Fibroblast of pulmonary artery (primary cell): Measurements from ENCODE around the gene SPRR4.

Experiments used
- DNase-seq: peaks from one replicate; pipeline ENCODE4 v3.0.0-alpha.2; 2010; ENCODE audit warnings: low read depth
- H3K4me3 ChIP-seq: replicated peaks from 2 replicates; pipeline ENCODE4 v1.5.1; 2011; ENCODE audit warnings: low read depth, mild to moderate bottlenecking, control low read depth, low read length, moderate library complexity
- TF ChIP-seq, protein P1 (sequence below): IDR thresholded peaks from 2 replicates; pipeline ENCODE4 v1.5.1; 2011; ENCODE audit warnings: mild to moderate bottlenecking, control low read depth, low read length, inconsistent platforms; ENCODE audit errors: missing control alignments

Gene SPRR4

DNA sequence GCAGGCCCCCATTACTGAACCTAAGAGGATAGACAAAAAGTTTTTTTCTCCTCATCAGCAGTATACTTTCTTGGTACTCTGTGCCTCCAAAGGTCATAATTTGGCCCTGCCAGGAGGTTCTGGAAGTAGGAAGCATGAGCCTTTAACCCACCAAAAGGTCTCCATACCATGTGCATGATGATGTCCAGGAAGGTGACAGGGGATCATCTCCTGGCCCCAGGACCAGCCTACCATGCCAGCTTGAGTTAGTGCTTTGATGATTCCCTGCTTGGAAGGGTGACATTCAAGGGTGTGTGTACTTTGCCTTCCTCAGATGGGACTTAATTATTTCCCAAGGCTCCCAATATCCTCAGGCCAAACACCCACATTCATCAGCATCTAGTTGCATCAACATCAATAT, 7.2 kb downstream of the SPRR4 start:
- no peak overlapping the region for H3K4me3 ChIP-seq
- DNase-seq, result no peak
- TF ChIP-seq, protein P1, sequence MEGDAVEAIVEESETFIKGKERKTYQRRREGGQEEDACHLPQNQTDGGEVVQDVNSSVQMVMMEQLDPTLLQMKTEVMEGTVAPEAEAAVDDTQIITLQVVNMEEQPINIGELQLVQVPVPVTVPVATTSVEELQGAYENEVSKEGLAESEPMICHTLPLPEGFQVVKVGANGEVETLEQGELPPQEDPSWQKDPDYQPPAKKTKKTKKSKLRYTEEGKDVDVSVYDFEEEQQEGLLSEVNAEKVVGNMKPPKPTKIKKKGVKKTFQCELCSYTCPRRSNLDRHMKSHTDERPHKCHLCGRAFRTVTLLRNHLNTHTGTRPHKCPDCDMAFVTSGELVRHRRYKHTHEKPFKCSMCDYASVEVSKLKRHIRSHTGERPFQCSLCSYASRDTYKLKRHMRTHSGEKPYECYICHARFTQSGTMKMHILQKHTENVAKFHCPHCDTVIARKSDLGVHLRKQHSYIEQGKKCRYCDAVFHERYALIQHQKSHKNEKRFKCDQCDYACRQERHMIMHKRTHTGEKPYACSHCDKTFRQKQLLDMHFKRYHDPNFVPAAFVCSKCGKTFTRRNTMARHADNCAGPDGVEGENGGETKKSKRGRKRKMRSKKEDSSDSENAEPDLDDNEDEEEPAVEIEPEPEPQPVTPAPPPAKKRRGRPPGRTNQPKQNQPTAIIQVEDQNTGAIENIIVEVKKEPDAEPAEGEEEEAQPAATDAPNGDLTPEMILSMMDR, result no peak

DNA sequence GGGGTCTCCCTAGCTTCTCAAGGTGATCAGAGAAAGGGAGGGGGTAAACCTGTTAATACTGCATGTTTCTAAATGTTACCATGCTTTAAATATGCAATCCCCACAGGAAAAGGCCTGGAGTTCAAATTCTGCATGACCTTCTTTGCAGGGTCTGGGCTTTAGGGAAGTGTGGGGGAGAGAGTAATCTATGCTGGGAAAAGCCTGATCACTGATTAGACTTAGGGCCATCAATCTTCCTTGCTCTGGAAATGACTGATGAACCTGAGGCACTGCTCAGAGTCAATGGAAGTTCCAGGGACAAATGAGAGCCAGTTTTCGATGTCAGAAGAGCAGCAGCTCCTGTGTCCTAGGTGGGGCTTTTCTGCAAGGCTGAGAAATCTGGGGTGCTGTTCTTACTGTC, 10.2 kb downstream of the SPRR4 start:
- DNase-seq, result no peak
- H3K4me3 ChIP-seq, result no peak overlapping the region
- TF ChIP-seq, protein P1, result no peak

DNA sequence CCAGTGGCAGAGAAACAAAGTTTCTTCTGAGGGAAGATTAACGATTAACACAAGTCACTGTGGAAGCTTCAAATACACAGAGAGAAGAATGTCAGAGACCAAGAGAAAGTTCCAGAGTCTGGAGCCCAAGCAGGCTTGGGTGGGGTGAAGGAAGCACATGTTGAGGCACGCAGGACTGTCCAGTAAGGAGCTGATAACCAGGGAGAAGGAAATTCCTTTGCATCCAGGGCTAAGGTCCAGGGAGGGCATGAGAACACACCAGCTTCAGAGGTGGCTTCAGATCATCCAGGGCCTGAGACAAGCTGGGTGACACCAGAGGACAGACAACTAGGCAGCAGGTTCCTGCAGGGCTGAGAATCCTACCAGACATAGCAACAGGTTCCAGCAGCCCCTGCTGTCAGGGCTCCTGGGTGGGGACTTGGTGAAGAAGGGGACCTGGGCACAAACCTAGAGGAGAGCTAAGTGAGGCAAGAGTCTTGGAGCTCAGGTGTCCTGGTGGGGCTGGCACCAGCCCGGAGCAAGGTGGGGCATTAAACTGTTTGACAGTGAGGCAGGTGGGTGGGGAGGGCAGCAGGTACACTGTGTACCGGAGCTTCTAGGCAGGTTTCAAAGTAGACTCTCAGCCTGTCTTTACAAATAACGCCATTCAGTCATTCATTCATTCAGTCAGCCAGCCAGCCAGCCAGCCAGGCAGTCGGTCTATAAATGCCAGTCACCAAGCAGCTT, 10.9 kb downstream of the SPRR4 start:
- TF ChIP-seq, protein P1, result no peak
- no peak for DNase-seq
- H3K4me3 ChIP-seq, result no peak overlapping the region

DNA sequence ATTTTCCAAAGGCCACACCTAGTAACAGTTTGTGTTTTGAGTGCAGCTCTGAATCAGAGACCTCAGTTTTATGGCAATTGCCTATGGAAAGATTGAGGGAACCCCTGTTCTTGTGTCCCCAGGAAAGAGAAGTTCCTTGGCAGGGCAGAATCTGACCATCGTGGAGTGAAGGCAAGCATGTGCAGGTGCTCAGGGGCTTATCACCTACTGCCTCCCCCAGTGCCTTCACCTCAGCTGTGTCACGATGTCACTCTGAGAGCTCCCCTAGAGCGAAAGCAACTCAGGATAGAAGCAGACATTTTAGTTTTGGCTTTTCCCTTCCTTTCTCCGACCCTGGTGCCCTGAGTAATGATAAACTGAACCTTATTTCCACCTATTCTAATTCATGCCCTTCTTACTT, 11.6 kb downstream of the SPRR4 start:
- TF ChIP-seq, protein P1, result no peak
- no peak overlapping the region for H3K4me3 ChIP-seq
- no peak for DNase-seq

DNA sequence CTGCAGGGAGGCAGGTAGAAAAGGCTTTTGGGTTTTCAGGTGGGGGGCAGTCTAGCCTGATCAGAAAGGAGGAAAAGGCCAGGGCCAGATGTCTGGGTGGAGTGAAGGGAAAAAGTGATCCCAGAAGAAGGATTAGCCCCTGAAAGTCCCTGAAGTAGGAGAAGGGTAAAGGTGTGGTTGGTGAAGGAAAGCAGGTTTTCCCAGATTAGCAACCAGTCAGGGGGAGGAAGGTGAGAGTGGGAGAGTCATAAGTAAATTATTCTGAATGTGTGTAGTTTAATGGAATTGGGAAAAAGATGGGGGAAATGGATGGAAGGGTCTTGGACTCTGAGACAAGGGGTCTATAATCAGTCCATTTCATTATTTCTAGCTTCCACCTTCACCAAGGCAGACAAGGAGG, 12.8 kb downstream of the SPRR4 start:
- TF ChIP-seq, protein P1, result no peak
- no peak overlapping the region for H3K4me3 ChIP-seq
- DNase-seq, result no peak

DNA sequence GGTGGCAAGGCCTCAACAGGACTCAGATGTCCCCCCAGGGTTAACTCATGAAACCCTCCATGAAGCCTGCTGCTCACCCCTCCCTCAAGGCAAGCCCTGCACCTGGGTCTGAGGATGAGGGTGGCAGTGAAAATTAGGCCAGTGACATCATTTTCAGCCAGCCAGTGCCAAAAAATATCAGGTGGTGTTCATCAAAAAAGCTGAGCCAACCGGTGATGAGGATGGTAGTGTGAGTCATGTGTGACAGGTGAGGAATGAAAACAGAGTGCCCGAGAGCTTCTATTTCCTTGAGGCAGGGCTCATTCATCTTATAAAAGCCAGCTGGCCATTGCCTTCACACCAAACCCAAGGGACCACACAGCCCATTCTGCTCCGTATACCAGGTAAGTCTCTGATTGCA, 13.3 kb downstream of the SPRR4 start, which contains the start of gene SPRR1A:
SPRR1A (plus strand) TSS at position 339 of the 400 bp plus-strand sequence. CDS start 1,150 bp downstream, outside the sequence.
- DNase-seq, result no peak
- no peak within 1 kb of the TSS for H3K4me3 ChIP-seq
- TF ChIP-seq, protein P1, result no peak

DNA sequence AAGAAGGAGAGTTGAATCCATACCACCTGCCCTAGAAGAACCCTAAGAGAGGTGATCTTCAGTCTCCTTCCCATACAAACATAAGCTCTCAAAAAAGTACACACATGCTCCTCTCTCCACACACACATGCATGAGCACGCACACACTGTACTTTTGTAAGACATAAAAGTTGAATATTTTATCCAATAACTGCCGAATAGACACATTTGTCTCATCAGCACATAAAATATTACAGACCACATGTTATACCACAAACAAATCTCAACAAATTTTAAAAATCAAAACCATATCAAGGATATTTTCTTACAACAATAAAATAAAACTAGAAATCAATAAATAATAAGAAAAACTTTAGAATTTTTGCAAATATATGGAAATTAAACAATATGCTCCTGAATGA, 16.1 kb downstream of the SPRR4 start:
- H3K4me3 ChIP-seq, result no peak overlapping the region
- DNase-seq, result no peak
- TF ChIP-seq, protein P1, result no peak
